Mesenchymal stem cell (in vitro differentiated cells and primary cell): ENCODE measurements around the gene KCTD16.
A peak's percentile ranks its signal among the peaks of the same experiment; 100 is the strongest.

Experiments used
- DNase-seq: peaks from one replicate; pipeline ENCODE4 v3.0.0-alpha.2; 2013
- H2AFZ ChIP-seq: one replicate; pipeline ENCODE4 v1.6.1; 2013; ENCODE audit warnings: low read depth, mild to moderate bottlenecking, control low read depth, inconsistent platforms, low read length, moderate library complexity
- H2AK5ac ChIP-seq: 2 replicates; pipeline ENCODE4 v1.6.1; 2013; ENCODE audit warnings: low read length, moderate library complexity, mild to moderate bottlenecking, inconsistent platforms; ENCODE audit not compliant: severe bottlenecking
- H2BK120ac ChIP-seq: one replicate; pipeline ENCODE4 v1.6.1; 2013; ENCODE audit warnings: low read depth, mild to moderate bottlenecking, inconsistent platforms, low read length, moderate library complexity
- H2BK12ac ChIP-seq, 2 experiments: one replicate each; pipeline ENCODE4 v1.6.1; 2013; ENCODE audit warnings: inconsistent platforms in 2 of 2, low read length in 2 of 2, mild to moderate bottlenecking in 2 of 2, moderate library complexity in 2 of 2, control low read depth in 1 of 2
- H2BK15ac ChIP-seq: one replicate; pipeline ENCODE4 v1.6.1; 2013; ENCODE audit warnings: mild to moderate bottlenecking, low read depth, inconsistent platforms; ENCODE audit not compliant: poor library complexity, severe bottlenecking
- H2BK5ac ChIP-seq: 2 replicates; pipeline ENCODE4 v1.6.1; 2013; ENCODE audit warnings: low read depth, mild to moderate bottlenecking, low read length, control low read depth, inconsistent platforms; ENCODE audit not compliant: poor library complexity, severe bottlenecking
- H3K14ac ChIP-seq, 2 experiments: one replicate each; pipeline ENCODE4 v1.6.1; 2013; ENCODE audit warnings: inconsistent platforms in 2 of 2, low read length in 2 of 2, control low read depth in 1 of 2, mild to moderate bottlenecking in 1 of 2, moderate library complexity in 1 of 2
- H3K18ac ChIP-seq, 2 experiments: one replicate each; pipeline ENCODE4 v1.6.1; 2013; ENCODE audit warnings: inconsistent platforms in 2 of 2, low read length in 2 of 2, control low read depth in 1 of 2, low read depth in 1 of 2, mild to moderate bottlenecking in 1 of 2
- H3K23ac ChIP-seq, 2 experiments: one replicate each; pipeline ENCODE4 v1.6.1; 2013; ENCODE audit warnings: inconsistent platforms in 2 of 2, low read length in 2 of 2, mild to moderate bottlenecking in 2 of 2, moderate library complexity in 2 of 2, control low read depth in 1 of 2
- H3K27ac ChIP-seq: 2 replicates; pipeline ENCODE4 v1.5.1; 2013; ENCODE audit warnings: mild to moderate bottlenecking, moderate library complexity, low read length, control low read depth, inconsistent platforms; ENCODE audit not compliant: poor library complexity, severe bottlenecking
- H3K27me3 ChIP-seq, 2 experiments: 2 replicates each; pipeline versions ENCODE4 v1.6.1 to v1.7.0; 2013; ENCODE audit warnings: low read length in 2 of 2, mild to moderate bottlenecking in 2 of 2, moderate library complexity in 2 of 2, control low read depth in 1 of 2, inconsistent platforms in 1 of 2; ENCODE audit not compliant: control insufficient read depth in 1 of 2, insufficient read depth in 1 of 2
- H3K36me3 ChIP-seq, 2 experiments: 2 replicates each; pipeline versions ENCODE4 v1.6.1 to v1.7.0; 2013; ENCODE audit warnings: low read length in 2 of 2, control low read depth in 1 of 2, inconsistent platforms in 1 of 2, low read depth in 1 of 2, mild to moderate bottlenecking in 1 of 2; ENCODE audit not compliant: insufficient read depth in 2 of 2, control insufficient read depth in 1 of 2
- H3K4ac ChIP-seq, 2 experiments: one replicate each; pipeline ENCODE4 v1.6.1; 2013; ENCODE audit warnings: inconsistent platforms in 2 of 2, low read length in 2 of 2, mild to moderate bottlenecking in 2 of 2, moderate library complexity in 2 of 2, control low read depth in 1 of 2, low read depth in 1 of 2
- H3K4me1 ChIP-seq: 2 replicates; pipeline ENCODE4 v1.6.1; 2013; ENCODE audit warnings: low read depth, low read length, control low read depth; ENCODE audit not compliant: control insufficient read depth, insufficient read depth
- H3K4me2 ChIP-seq: 2 replicates; pipeline ENCODE4 v1.6.1; 2013; ENCODE audit warnings: low read length, mild to moderate bottlenecking, inconsistent platforms; ENCODE audit not compliant: poor library complexity, severe bottlenecking
- H3K4me3 ChIP-seq, 2 experiments: 2 replicates each; pipeline versions ENCODE4 v1.5.1 to v1.7.0; 2013; ENCODE audit warnings: low read length in 2 of 2, mild to moderate bottlenecking in 2 of 2, control low read depth in 1 of 2, low read depth in 1 of 2; ENCODE audit not compliant: insufficient read depth in 1 of 2
- H3K79me1 ChIP-seq: replicated peaks from 2 replicates; pipeline ENCODE4 v1.6.1; 2013; ENCODE audit warnings: mild to moderate bottlenecking, control low read depth, low read length, inconsistent platforms; ENCODE audit not compliant: poor library complexity, severe bottlenecking
- H3K9ac ChIP-seq: 2 replicates; pipeline ENCODE4 v1.7.0; 2013; ENCODE audit warnings: mild to moderate bottlenecking, low read length, moderate library complexity
- H3K9me3 ChIP-seq: 2 replicates; pipeline ENCODE4 v1.7.0; 2013; ENCODE audit warnings: mild to moderate bottlenecking, low read length; ENCODE audit not compliant: control insufficient read depth
- H4K8ac ChIP-seq: one replicate; pipeline ENCODE4 v1.6.1; 2013; ENCODE audit warnings: inconsistent platforms, mild to moderate bottlenecking, low read length, moderate library complexity
- H4K91ac ChIP-seq: one replicate; pipeline ENCODE4 v1.6.1; 2013; ENCODE audit warnings: mild to moderate bottlenecking, low read length, inconsistent platforms
- whole genome bisulfite sequencing: methylation state at CpG from one replicate; pipeline ENCODE4 v1.1.7; 2013; ENCODE audit warnings: mixed read lengths; 5-methylcytosine and 5-hydroxymethylcytosine counted together

Gene KCTD16

DNA sequence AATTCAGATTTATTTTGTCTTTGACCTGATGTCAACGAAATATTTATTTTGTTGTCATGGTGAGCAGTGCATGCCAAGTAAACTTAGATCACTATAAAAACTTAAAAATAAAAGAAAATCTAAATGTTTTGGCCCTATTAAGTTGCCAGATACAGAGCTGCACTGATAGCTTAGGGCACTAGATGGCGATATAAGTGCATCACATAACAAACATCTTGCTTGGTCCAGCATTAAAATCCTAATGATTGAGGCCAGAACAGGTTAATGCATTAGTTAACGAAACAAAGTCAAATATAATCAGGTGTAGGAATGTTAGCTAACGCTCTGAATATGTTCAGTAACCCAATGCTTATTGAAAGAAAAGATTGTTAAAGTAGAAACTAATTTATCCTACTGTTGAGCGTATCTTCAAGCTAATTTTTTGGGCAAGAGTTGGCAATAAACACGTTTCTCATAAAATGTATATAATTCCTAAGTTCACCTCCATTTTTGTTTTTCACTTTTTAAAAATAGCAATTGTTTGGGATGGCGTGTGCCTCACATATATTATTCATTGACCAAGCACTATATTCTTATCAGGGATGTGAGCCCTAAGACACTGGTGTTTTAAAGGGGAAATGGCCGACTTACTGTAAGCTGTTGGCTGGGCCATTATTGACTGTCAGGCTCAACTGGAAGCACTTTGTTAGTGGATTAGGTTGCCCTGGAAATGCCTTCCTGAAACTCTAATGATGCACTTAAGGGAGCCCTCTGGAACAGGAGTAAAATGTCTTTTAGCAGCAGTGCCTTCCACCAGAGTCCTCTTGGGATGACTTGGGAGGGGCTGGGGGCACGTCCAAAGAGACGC is 33.3 kb downstream of the KCTD16 start:
- Histone ChIP-seq H2BK5ac (no peak overlapping the region), H3K23ac (no peak overlapping the region), H2BK120ac (no peak overlapping the region), H2BK15ac (no peak overlapping the region), H4K8ac (no peak overlapping the region), H2AK5ac (no peak overlapping the region), H3K4ac (no peak overlapping the region), H2AFZ (no peak overlapping the region), H3K4me1 (peaks cover 4% of the 10 kb centered on the region), H3K36me3 (no peaks in the 10 kb centered on the region), H3K14ac (no peak overlapping the region), H4K91ac (no peak overlapping the region), H3K9ac (peak overlapping the region; percentile 72), H3K27me3 (peaks cover 0 to 18% of the 10 kb centered on the region in 2 experiments), H3K18ac (no peak overlapping the region), H3K4me2 (no peak overlapping the region), H3K27ac (no peak overlapping the region), H3K9me3 (no peaks in the 10 kb centered on the region), H2BK12ac (no peak overlapping the region), H3K4me3 (no peak overlapping the region), H3K79me1 (no peaks in the 10 kb centered on the region)
- DNase-seq, result peak; percentile 77
- WGBS, result 53% methylated on average over 5 of the region's 10 CpGs

DNA sequence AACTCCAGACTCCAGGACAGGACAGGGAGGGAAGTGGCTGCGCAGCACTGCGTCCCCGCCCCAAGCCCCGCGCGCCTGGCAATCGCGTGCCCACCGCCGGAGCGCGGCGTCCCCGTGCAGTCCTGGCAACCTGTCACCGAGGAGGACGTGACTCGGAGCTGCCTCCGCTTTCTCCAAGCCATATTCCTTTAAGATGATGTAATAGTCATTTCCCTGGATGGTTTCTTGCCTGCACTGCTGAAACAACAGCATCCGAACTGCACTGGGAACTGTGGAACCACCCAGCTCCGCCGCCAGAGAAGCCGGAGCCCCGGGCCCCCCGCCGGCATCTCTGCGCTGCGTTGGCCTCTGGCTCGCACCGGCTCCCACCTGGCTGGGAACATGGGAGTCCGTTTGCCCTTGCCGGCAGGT is 34.5 kb downstream of the KCTD16 start:
- Histone ChIP-seq H3K27ac (peak overlapping the region; percentile 52), H3K4ac (peak overlapping the region in 1 of 2 experiments; percentile 37), H2BK15ac (peak overlapping the region; percentile 86), H3K27me3 (peaks cover 0 to 18% of the 10 kb centered on the region in 2 experiments), H3K4me2 (peak overlapping the region; percentile 99), H2BK120ac (peak overlapping the region; percentile 66), H2AFZ (peak overlapping the region; percentile 84), H3K9ac (peak overlapping the region; percentile 83), H3K9me3 (no peaks in the 10 kb centered on the region), H2BK5ac (peak overlapping the region; percentile 86), H3K18ac (peak overlapping the region; percentile 61 to 78), H3K79me1 (no peaks in the 10 kb centered on the region), H3K36me3 (no peaks in the 10 kb centered on the region), H2BK12ac (peak overlapping the region in 1 of 2 experiments; percentile 65), H3K4me1 (peaks cover 4% of the 10 kb centered on the region), H4K8ac (peak overlapping the region; percentile 46), H3K23ac (peak overlapping the region in 1 of 2 experiments; percentile 80), H2AK5ac (no peak overlapping the region), H3K14ac (peak overlapping the region in 1 of 2 experiments; percentile 66), H3K4me3 (peak overlapping the region; percentile 68 to 77), H4K91ac (peak overlapping the region; percentile 88)
- peak; percentile 49 for DNase-seq
- WGBS, result 3% methylated on average over 27 of the region's 31 CpGs

- no peak overlapping the region for H4K91ac ChIP-seq
- H3K4me1 ChIP-seq, result peaks cover 4% of the 10 kb centered on the region
- no CpG with 5 or more reads among the region's 2 CpGs for WGBS
- H3K36me3 ChIP-seq, result no peaks in the 10 kb centered on the region
- no peak overlapping the region for H2BK5ac ChIP-seq
- H3K27me3 ChIP-seq, result peaks cover 0 to 18% of the 10 kb centered on the region in 2 experiments
- no peak overlapping the region for H3K14ac ChIP-seq
- H3K79me1 ChIP-seq, result no peaks in the 10 kb centered on the region
- H4K8ac ChIP-seq, result no peak overlapping the region
- DNase-seq, result peak; percentile 5
- H3K9me3 ChIP-seq, result no peaks in the 10 kb centered on the region
- H3K4me3 ChIP-seq, result peak overlapping the region in 1 of 2 experiments; percentile 77
- no peak overlapping the region for H3K18ac ChIP-seq
- H2AK5ac ChIP-seq, result no peak overlapping the region
- no peak overlapping the region for H2BK120ac ChIP-seq
- no peak overlapping the region for H3K4ac ChIP-seq
- H3K23ac ChIP-seq, result no peak overlapping the region
- no peak overlapping the region for H2BK12ac ChIP-seq
- H3K4me2 ChIP-seq, result no peak overlapping the region
- H3K9ac ChIP-seq, result peak overlapping the region; percentile 83
- H3K27ac ChIP-seq, result no peak overlapping the region
- H2AFZ ChIP-seq, result no peak overlapping the region
- H2BK15ac ChIP-seq, result no peak overlapping the region
Measured at GRCh38 chr5:144206141-144206540, 35.5 kb downstream of the KCTD16 start.

GRCh38 chr5:144207875-144208444 is 37.3 kb downstream of the KCTD16 start:
- no peak for DNase-seq
- no peak overlapping the region for H3K14ac ChIP-seq
- H3K9me3 ChIP-seq, result no peaks in the 10 kb centered on the region
- peak overlapping the region in 1 of 2 experiments; percentile 31 for H3K4me3 ChIP-seq
- no peak overlapping the region for H2BK120ac ChIP-seq
- no peak overlapping the region for H3K9ac ChIP-seq
- no peak overlapping the region for H4K8ac ChIP-seq
- no peak overlapping the region for H2AK5ac ChIP-seq
- no peak overlapping the region for H3K18ac ChIP-seq
- no peak overlapping the region for H2AFZ ChIP-seq
- H3K4ac ChIP-seq, result no peak overlapping the region
- peaks cover 0 to 18% of the 10 kb centered on the region in 2 experiments for H3K27me3 ChIP-seq
- H2BK15ac ChIP-seq, result no peak overlapping the region
- no peaks in the 10 kb centered on the region for H3K36me3 ChIP-seq
- no peak overlapping the region for H3K23ac ChIP-seq
- H2BK5ac ChIP-seq, result no peak overlapping the region
- H3K4me1 ChIP-seq, result peaks cover 4% of the 10 kb centered on the region
- no peak overlapping the region for H4K91ac ChIP-seq
- no peak overlapping the region for H3K4me2 ChIP-seq
- H3K79me1 ChIP-seq, result no peaks in the 10 kb centered on the region
- no peak overlapping the region for H3K27ac ChIP-seq
- H2BK12ac ChIP-seq, result no peak overlapping the region
